Prostate gland (tissue), 2 donors: ENCODE data around the gene MOG. TPM values are rescaled to one million over a fixed set of nuclear protein-coding genes. Genes with fewer than 3 reads are reported as not detected.

Source experiments
- DNase-seq: peaks from one replicate; pipeline ENCODE4 v3.0.0-alpha.2; 2019; ENCODE audit warnings: low spot score
- H3K27ac ChIP-seq, 2 donors: fragments of 200-600 bp; sonication (generic); 2 replicates each; pipeline ENCODE4 v1.5.1; 2017 to 2019
- H3K27me3 ChIP-seq: fragments of 200-600 bp; sonication (generic); replicated peaks from 2 replicates; pipeline ENCODE4 v1.5.1; 2019; ENCODE audit not compliant: insufficient read depth
- H3K36me3 ChIP-seq, 2 donors: fragments of 200-600 bp; sonication (generic); 1 replicate in 1 of 2; 2 replicates in 1 of 2; pipeline versions ENCODE4 v1.5.1 to v1.8.1; 2017 to 2019
- H3K4me1 ChIP-seq: fragments of 200-600 bp; sonication (generic); replicated peaks from 2 replicates; pipeline ENCODE4 v1.5.1; 2019
- H3K4me3 ChIP-seq, 2 donors: fragments of 200-600 bp; sonication (generic); 2 replicates each; pipeline ENCODE4 v1.5.1; 2017 to 2019
- H3K9me3 ChIP-seq: fragments of 200-600 bp; sonication (generic); 2 replicates; pipeline ENCODE4 v1.5.1; 2017
- POLR2A ChIP-seq: fragments of 450-650 bp; IDR thresholded peaks from one replicate; pipeline ENCODE4 v1.6.1; 2016; ENCODE audit warnings: antibody characterized with exemption, mild to moderate bottlenecking
- POLR2AphosphoS5 ChIP-seq: sonication (generic); formaldehyde crosslinking; IDR thresholded peaks from one replicate; pipeline ENCODE4 v1.6.1; 2017; ENCODE audit warnings: antibody characterized with exemption
- WGBS: methylation state at CpG from one replicate; pipeline ENCODE4 v1.1.5; 2018; 5-methylcytosine and 5-hydroxymethylcytosine counted together
- intact Hi-C: fragments of 100-400 bp; cut with DNase I; formaldehyde crosslinking; loops from one replicate; pipeline ENCODE4 v1.14.2; 2022
- total RNA-seq, 2 donors: library from RNA; depleted of rRNA; stranded (reverse); fragments of >200 nt; gene quantifications; one replicate each; pipeline ENCODE4 v1.1.0, GENCODE V29; 2016
- TF ChIP-seq, protein P1 (sequence below), 4 experiments: fragments of 200-600 bp in 2 of 4; fragments of 450-650 bp in 2 of 4; sonication (generic) in 2 of 4; IDR thresholded peaks; 1 replicate in 3 of 4; 2 replicates in 1 of 4; pipeline ENCODE4 v1.5.1; 2016 to 2019; ENCODE audit warnings: antibody characterized with exemption in 4 of 4, mild to moderate bottlenecking in 2 of 4, moderate library complexity in 2 of 4

Gene MOG
- total RNA-seq, 2 donors from 2014 or later, result not detected

DNA sequence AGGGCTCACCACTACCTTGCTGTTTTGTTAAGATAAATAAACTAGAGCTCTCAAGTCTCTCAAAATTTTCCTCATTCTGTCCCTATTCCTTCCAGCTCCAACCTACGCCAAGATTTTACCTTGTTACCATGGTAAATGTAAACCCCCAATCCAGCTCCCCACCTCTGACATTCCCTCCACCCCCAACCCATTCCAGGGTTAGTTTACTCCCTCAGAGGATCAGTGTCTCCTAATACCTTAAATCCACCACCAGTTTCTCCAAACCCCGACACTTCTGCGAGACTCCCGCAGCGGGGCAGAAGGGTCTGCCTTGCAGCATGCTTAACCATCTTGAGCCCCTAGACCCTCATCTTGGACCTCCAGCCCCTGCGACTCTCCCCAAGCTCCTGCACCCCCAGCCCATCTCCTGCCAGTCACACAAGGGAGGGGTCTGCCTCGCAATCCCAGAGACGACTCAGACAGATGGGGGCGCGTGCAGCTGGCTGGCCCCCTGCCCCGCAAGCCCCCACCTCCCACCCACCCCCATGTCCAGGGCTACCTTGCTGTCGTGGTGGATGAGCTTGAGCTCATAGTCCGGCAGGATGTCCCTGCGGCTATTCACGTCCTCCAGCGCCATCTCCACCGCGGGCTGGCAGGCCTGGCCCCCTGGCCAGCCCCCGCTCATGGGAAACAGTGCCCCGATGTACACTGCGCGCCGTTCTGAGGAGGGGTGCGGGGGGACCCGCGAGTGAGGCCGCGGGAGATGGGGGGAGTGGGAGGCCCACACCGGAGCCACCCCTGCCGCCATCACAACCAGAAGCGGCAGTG is 29.7 kb upstream of the MOG start:
- DNase-seq, result no peak
- Histone ChIP-seq H3K4me1 (no peaks in the 10 kb centered on the region), H3K4me3 (peak overlapping the region; percentile 50 to 54), H3K36me3 (no peaks in the 10 kb centered on the region), H3K9me3 (no peaks in the 10 kb centered on the region), H3K27ac (peak overlapping the region; percentile 70 to 75), H3K27me3 (no peaks in the 10 kb centered on the region)
- TF ChIP-seq POLR2AphosphoS5 (no peak), POLR2A (no peak)
- TF ChIP-seq, protein P1, sequence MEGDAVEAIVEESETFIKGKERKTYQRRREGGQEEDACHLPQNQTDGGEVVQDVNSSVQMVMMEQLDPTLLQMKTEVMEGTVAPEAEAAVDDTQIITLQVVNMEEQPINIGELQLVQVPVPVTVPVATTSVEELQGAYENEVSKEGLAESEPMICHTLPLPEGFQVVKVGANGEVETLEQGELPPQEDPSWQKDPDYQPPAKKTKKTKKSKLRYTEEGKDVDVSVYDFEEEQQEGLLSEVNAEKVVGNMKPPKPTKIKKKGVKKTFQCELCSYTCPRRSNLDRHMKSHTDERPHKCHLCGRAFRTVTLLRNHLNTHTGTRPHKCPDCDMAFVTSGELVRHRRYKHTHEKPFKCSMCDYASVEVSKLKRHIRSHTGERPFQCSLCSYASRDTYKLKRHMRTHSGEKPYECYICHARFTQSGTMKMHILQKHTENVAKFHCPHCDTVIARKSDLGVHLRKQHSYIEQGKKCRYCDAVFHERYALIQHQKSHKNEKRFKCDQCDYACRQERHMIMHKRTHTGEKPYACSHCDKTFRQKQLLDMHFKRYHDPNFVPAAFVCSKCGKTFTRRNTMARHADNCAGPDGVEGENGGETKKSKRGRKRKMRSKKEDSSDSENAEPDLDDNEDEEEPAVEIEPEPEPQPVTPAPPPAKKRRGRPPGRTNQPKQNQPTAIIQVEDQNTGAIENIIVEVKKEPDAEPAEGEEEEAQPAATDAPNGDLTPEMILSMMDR (IDR thresholded peaks at IDR 0.05), result no peak
- WGBS, result 18% methylated on average over 27 of the region's 31 CpGs
- intact Hi-C loops, result no loop called here

DNA sequence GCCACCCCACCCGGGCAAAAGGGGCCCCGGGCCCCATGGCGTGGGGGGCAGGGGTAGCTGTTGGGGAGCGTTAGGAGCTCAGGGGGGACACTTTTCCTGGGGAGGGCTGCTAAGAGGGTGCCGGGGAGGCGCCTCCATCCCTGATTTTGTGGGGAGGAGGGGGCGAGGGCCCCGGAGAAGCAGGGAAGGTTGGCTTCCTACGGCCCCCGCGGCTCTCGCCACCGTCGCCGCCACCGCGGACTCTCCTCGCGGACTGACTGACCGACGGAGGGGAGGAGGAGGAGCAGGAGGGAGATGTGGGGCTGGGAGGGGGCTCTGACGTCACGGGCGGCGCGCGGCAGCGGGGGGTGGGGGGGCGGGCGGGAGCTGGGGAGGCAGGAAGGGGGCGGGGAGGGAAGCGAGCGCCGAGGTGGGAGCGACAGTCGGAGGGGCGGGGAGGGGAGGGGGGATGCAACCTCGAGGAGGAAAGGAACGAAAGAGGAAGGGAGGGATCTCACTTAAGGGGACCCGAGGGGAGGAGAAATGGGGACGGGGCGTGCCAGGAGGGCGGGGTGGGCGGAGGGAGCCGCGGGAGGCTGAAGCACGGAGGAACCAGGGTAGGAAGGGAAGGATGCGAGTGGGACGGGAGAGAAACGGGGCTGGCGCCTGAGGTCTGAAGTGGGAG is 29.0 kb upstream of the MOG start:
- Histone ChIP-seq H3K27me3 (no peaks in the 10 kb centered on the region), H3K36me3 (no peaks in the 10 kb centered on the region), H3K4me3 (peak overlapping the region; percentile 50 to 54), H3K4me1 (no peaks in the 10 kb centered on the region), H3K27ac (peak overlapping the region; percentile 70 to 75), H3K9me3 (no peaks in the 10 kb centered on the region)
- TF ChIP-seq, protein P1 (IDR thresholded peaks at IDR 0.05), result no peak
- TF ChIP-seq POLR2A (peak; percentile 69), POLR2AphosphoS5 (peak; percentile 74)
- WGBS, result under 1% methylated on average over 49 of the region's 51 CpGs
- peak; percentile 52 for DNase-seq
- intact Hi-C loops, result no loop called here

GRCh38 chr6:29628419-29629281 is 28.2 kb upstream of the MOG start:
- peak; percentile 42 for TF ChIP-seq POLR2AphosphoS5
- TF ChIP-seq POLR2A, result no peak
- TF ChIP-seq, protein P1 (IDR thresholded peaks at IDR 0.05), result peak in 3 of 4 experiments; percentile 33 to 63 (median 59)
- intact Hi-C loops, result no loop called here
- Histone ChIP-seq H3K27me3 (no peaks in the 10 kb centered on the region), H3K36me3 (no peaks in the 10 kb centered on the region), H3K9me3 (no peaks in the 10 kb centered on the region), H3K27ac (peak overlapping the region; percentile 70 to 75), H3K4me3 (peak overlapping the region; percentile 50 to 54), H3K4me1 (no peaks in the 10 kb centered on the region)
- peak; percentile 77 for DNase-seq
- whole genome bisulfite sequencing, result 4% methylated on average over 32 of the region's 32 CpGs

GRCh38 chr6:29629571-29629970 is 27.3 kb upstream of the MOG start:
- TF ChIP-seq, protein P1 (IDR thresholded peaks at IDR 0.05), result no peak
- TF ChIP-seq POLR2AphosphoS5 (no peak), POLR2A (no peak)
- H3K4me1 ChIP-seq, result no peaks in the 10 kb centered on the region
- DNase-seq, result no peak
- H3K27ac ChIP-seq, result no peak overlapping the region
- intact Hi-C loops, result no loop called here
- H3K4me3 ChIP-seq, result no peak overlapping the region
- no peaks in the 10 kb centered on the region for H3K36me3 ChIP-seq
- no peaks in the 10 kb centered on the region for H3K27me3 ChIP-seq
- WGBS, result 83% methylated on average over 2 of the region's 2 CpGs
- H3K9me3 ChIP-seq, result no peaks in the 10 kb centered on the region
